LNCAP (cell line): ENCODE results near the gene CLSTN3.

ENCODE experiments used
- TF ChIP-seq, protein P1 (sequence below): fragments of 450-650 bp; IDR thresholded peaks from 2 replicates; pipeline ENCODE4 v1.5.1; 2017; ENCODE audit warnings: mild to moderate bottlenecking

The CLSTN3 gene

DNA sequence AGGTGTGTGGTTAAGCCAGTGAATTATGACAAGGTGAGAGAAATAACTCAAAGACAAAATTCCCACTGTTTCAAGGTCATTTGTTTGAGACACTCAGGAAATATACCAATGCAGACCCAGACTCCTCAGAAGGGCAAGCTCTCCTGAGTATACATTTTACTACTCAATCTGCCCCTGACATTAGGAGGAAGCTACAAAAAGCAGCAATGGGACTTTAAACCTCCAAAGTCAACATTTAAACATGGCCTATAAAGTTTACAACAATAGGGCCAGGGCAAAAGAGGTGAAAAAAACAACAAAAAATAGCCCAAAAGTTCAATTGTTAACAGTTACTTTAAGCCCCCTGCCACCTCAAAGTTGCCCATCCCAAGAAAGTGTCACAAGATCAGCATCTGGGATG is 39.8 kb downstream of the CLSTN3 start:
- TF ChIP-seq, protein P1, sequence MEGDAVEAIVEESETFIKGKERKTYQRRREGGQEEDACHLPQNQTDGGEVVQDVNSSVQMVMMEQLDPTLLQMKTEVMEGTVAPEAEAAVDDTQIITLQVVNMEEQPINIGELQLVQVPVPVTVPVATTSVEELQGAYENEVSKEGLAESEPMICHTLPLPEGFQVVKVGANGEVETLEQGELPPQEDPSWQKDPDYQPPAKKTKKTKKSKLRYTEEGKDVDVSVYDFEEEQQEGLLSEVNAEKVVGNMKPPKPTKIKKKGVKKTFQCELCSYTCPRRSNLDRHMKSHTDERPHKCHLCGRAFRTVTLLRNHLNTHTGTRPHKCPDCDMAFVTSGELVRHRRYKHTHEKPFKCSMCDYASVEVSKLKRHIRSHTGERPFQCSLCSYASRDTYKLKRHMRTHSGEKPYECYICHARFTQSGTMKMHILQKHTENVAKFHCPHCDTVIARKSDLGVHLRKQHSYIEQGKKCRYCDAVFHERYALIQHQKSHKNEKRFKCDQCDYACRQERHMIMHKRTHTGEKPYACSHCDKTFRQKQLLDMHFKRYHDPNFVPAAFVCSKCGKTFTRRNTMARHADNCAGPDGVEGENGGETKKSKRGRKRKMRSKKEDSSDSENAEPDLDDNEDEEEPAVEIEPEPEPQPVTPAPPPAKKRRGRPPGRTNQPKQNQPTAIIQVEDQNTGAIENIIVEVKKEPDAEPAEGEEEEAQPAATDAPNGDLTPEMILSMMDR, result no peak

DNA sequence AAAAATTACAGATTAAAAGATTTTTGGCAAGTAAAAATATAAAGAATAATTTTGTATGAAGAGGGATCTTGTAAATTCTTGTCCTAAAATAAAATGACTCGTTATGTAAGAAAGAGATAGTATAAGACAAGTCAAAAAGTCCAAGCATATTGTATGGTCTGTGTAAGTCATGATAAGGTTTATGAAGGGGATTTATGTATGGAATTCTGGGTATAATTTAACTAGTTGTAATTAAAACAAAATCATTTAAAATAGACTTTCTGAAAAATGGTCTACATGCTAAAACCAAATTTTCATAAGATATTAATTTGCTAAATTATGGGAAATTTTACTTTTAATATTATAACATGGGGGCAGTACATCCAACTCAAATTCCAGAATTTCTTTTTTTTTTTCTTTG is 41.7 kb downstream of the CLSTN3 start:
- TF ChIP-seq, protein P1, result no peak

DNA sequence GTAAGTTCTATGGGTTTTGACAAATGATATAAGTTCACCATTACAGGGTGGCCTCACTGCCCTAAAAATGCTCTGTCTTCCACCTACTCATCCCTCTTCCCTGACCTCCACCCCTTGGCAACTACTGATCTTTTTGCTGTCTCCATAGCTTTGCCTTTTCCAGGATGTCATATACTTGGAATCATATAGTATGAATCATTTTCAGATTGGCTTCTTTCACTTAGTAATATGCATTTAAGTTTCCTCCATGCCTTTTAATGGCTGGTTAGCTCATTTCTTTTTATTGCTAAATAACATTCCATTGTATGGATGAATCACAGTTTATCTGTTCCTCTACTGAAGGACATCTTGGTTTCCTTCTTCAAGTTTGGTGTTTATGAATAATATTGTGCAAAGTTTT is 45.3 kb downstream of the CLSTN3 start:
- TF ChIP-seq, protein P1, result no peak

DNA sequence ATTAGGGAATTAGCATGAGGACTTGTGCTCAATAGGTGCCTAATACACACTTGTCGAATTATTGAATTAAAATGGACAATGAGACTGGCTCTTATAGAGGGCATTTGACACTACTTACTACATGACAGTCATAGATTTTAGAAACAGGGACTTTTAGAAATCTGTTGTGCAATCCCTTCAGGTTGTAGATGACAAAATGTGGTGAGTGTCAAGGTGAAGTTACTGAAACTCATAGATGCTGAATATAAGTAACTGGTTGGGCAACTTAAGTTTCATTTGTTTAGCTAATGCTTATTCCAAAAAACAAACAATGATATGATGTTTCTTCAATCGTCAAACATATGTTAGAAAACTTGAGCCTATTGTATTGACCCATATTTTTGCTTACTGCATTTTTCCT is 46.4 kb downstream of the CLSTN3 start:
- TF ChIP-seq, protein P1, result no peak

DNA sequence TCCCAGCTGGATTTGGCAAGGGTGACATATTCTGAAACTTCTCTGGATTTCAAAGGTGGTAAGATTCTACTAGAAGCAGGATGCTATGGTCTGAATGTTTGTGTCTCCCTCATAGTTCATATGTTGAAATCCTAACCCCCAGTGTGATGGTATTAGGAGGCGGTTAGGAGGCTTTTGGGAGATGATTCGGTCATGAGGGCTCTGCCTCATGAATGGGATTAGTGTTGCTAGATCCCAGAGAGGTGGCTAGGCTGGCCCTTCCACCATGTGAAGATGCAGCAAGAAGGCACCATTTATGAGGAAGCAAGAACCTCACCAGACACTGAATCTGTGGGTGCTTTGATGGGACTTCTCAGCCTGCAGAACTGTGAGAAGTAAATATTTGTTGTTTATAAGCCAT is 48.3 kb downstream of the CLSTN3 start:
- TF ChIP-seq, protein P1, result no peak

DNA sequence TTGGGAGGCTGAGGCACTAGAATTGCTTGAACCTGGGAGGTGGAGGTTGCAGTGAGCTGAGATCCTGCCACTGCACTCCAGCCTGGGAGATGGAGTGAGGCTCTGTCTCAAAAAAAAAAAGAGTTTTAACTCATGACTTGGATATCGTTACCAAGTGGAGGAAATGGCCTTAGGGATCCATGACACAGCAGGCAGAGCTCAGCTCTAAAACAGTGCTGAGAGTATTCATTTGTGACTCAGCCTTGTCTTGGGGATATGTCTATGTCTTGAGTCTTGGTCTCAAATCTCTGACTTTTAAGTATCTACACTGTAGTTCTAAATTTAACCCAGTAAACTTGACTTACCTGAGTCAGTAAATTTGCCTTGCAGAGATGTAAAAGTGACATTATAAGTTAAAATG is 50.5 kb downstream of the CLSTN3 start:
- TF ChIP-seq, protein P1, result no peak

DNA sequence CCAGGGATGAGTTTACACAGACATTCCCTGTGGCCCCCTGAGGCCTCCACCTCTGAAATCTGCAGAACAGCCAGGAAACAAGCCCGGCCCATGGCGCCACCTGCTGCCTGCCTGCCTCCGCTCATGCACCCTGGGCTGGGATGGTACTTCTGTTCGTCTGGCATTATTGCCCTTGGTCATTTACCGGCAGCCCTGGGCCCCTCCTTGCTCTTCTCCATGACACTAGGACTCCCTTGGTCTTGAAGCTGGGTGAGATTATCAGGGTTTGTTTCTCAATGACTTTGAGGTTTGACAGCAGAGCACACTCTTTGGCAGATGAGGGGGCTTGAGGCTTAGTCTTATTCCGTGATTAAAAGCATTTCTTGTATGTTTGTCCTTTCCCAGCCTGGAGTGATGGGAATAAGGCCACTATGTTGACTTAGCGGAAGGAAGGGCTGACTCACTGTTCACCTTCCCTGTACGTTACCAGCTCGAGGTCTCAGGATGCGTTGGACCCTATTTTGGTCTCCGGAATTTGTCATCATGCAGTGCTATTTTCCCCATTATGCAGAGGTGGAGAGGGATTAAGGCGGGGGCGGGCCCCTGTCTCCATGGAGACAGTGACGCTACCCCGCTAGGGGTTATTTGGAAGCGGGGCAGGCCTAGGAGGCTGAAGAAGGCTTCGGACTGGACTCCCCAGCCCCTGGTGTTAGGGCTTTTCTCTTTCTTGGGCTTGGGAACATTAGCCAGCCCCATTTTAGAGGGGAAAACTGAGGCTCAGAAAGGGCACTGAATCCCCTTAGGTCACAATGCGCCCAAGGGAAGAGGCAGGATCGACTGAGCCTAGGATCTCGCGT is 58.6 kb downstream of the CLSTN3 start:
- TF ChIP-seq, protein P1, result peak; percentile 68
